ENCODE data around the gene DHPS.
A peak's percentile ranks its signal among the peaks of the same experiment; 100 is the strongest.

Gene DHPS

GRCh38 chr19:12641456-12641855 lies 40.2 kb downstream of the DHPS start:
- no peak for DNase-seq

- peak; percentile 5 to 26 for DNase-seq
Measured at GRCh38 chr19:12639901-12640613, 41.6 kb downstream of the DHPS start.

GRCh38 chr19:12638611-12639182 lies 43.0 kb downstream of the DHPS start:
- no peak for DNase-seq

- DNase-seq = no peak
Measured at GRCh38 chr19:12636631-12637030, 45.0 kb downstream of the DHPS start.

- DNase-seq = no peak
Measured at GRCh38 chr19:12629215-12629614, 52.5 kb downstream of the DHPS start.

DNA sequence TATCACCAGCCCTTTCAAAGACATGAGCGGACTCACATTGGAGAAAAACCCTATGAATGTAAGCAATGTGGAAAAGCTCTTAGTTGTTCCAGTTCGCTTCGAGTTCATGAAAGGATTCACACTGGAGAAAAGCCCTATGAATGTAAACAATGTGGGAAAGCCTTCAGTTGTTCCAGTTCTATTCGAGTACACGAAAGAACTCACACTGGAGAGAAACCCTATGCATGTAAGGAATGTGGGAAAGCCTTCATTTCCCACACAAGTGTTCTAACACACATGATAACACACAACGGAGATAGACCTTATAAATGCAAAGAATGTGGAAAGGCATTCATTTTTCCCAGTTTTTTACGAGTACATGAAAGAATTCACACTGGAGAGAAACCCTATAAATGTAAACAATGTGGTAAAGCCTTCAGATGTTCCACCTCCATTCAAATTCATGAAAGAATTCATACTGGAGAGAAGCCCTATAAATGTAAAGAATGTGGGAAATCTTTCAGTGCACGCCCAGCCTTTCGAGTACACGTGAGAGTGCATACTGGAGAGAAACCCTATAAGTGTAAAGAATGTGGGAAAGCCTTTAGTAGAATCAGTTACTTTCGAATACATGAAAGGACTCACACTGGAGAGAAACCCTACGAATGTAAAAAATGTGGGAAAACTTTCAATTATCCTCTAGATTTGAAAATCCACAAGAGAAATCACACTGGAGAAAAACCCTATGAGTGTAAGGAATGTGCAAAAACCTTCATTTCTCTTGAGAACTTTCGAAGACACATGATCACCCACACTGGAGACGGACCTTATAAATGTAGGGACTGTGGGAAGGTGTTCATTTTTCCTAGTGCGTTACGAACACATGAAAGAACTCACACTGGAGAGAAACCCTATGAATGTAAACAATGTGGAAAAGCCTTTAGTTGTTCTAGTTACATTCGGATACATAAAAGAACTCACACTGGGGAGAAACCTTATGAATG lies 53.3 kb downstream of the DHPS start:
- no peak for DNase-seq

- DNase-seq = no peak
Measured at GRCh38 chr19:12626958-12627357, 54.7 kb downstream of the DHPS start.

Measured in SHP77 (cell line).